CD14-positive monocyte (primary cell): ENCODE measurements around the gene SLC15A5. TPM values are rescaled to one million over a fixed set of nuclear protein-coding genes. Genes with fewer than 3 reads are reported as not detected.

Source experiments
- DNase-seq, 3 donors: peaks; one replicate each; pipeline ENCODE4 v3.0.0-alpha.2; 2011 to 2022
- H2AFZ ChIP-seq: 2 replicates; pipeline ENCODE4 v1.6.0; 2012; ENCODE audit warnings: mild to moderate bottlenecking, low read depth, low read length, inconsistent platforms; ENCODE audit not compliant: insufficient read depth, poor library complexity, severe bottlenecking
- H3K27ac ChIP-seq, 2 donors: 1 replicate in 1 of 2; 2 replicates in 1 of 2; pipeline ENCODE4 v1.5.1; 2012 to 2013; ENCODE audit warnings: low read length in 2 of 2, control low read depth in 1 of 2, inconsistent platforms in 1 of 2, low read depth in 1 of 2, mild to moderate bottlenecking in 1 of 2
- H3K27me3 ChIP-seq, 2 donors: one replicate each; pipeline versions ENCODE4 v1.6.0 to v1.6.1; 2011 to 2013; ENCODE audit warnings: low read length in 2 of 2; ENCODE audit not compliant: control insufficient read depth in 2 of 2, insufficient read depth in 2 of 2
- H3K36me3 ChIP-seq, 2 donors: replicated peaks in 1 of 2; 1 replicate in 1 of 2; 2 replicates in 1 of 2; pipeline versions ENCODE4 v1.5.1 to v1.6.1; 2012 to 2013; ENCODE audit warnings: low read length in 2 of 2, control low read depth in 1 of 2, inconsistent platforms in 1 of 2, mild to moderate bottlenecking in 1 of 2; ENCODE audit not compliant: insufficient read depth in 2 of 2, control insufficient read depth in 1 of 2
- H3K4me1 ChIP-seq, 2 donors: 1 replicate in 1 of 2; 2 replicates in 1 of 2; pipeline versions ENCODE4 v1.5.1 to v1.6.1; 2012 to 2013; ENCODE audit warnings: low read length in 2 of 2, control low read depth in 1 of 2, inconsistent platforms in 1 of 2, mild to moderate bottlenecking in 1 of 2, moderate library complexity in 1 of 2; ENCODE audit not compliant: insufficient read depth in 2 of 2, control insufficient read depth in 1 of 2
- H3K4me2 ChIP-seq: replicated peaks from 2 replicates; pipeline ENCODE3; 2012; ENCODE audit warnings: low read length, moderate library complexity, mild to moderate bottlenecking; ENCODE audit not compliant: poor library complexity, severe bottlenecking; ENCODE audit errors: extremely low read depth
- H3K4me3 ChIP-seq, 3 experiments: fragments of 200-600 bp in 1 of 3; sonication (generic) in 1 of 3; replicated peaks in 1 of 3; 1 replicate in 2 of 3; 2 replicates in 1 of 3; pipeline ENCODE4 v1.5.1; 2011 to 2013; ENCODE audit warnings: low read length in 3 of 3, mild to moderate bottlenecking in 3 of 3, control low read depth in 2 of 3, low read depth in 2 of 3, inconsistent platforms in 1 of 3, moderate library complexity in 1 of 3
- H3K79me2 ChIP-seq: 2 replicates; pipeline ENCODE4 v1.6.0; 2012; ENCODE audit warnings: mild to moderate bottlenecking, control low read depth, inconsistent platforms, low read length, moderate library complexity; ENCODE audit not compliant: insufficient read depth
- H3K9ac ChIP-seq: 2 replicates; pipeline ENCODE4 v1.6.0; 2017; ENCODE audit warnings: low read length, mild to moderate bottlenecking; ENCODE audit not compliant: insufficient read depth, poor library complexity, severe bottlenecking
- H3K9me3 ChIP-seq, 2 donors: replicated peaks in 1 of 2; 1 replicate in 1 of 2; 2 replicates in 1 of 2; pipeline versions ENCODE4 v1.5.1 to v1.6.1; 2012 to 2013; ENCODE audit warnings: low read length in 2 of 2, control low read depth in 1 of 2; ENCODE audit not compliant: control insufficient read depth in 1 of 2, insufficient read depth in 1 of 2
- H4K20me1 ChIP-seq: 2 replicates; pipeline ENCODE4 v1.6.0; 2012; ENCODE audit warnings: mild to moderate bottlenecking, low read length, control low read depth, moderate library complexity; ENCODE audit not compliant: insufficient read depth
- H3K27ac Mint-ChIP-seq, 7 donors: one replicate each; pipeline ENCODE4 v1.8.0; 2020; ENCODE audit warnings: mild to moderate bottlenecking in 7 of 7, mixed read lengths in 7 of 7, moderate library complexity in 6 of 7, inconsistent platforms in 2 of 7
- H3K27me3 Mint-ChIP-seq, 3 donors: one replicate each; pipeline ENCODE4 v1.8.0; 2021 to 2022; ENCODE audit warnings: low read depth in 3 of 3, mild to moderate bottlenecking in 3 of 3, mixed read lengths in 3 of 3, moderate library complexity in 3 of 3, inconsistent platforms in 1 of 3
- H3K36me3 Mint-ChIP-seq, 2 donors: one replicate each; pipeline ENCODE4 v1.8.0; 2020; ENCODE audit warnings: mixed read lengths in 2 of 2, inconsistent platforms in 1 of 2, mild to moderate bottlenecking in 1 of 2
- H3K4me1 Mint-ChIP-seq: one replicate; pipeline ENCODE4 v1.8.0; 2020; ENCODE audit warnings: mild to moderate bottlenecking, mixed read lengths
- H3K4me3 Mint-ChIP-seq, 2 donors: one replicate each; pipeline ENCODE4 v1.8.0; 2020; ENCODE audit warnings: mild to moderate bottlenecking in 2 of 2, mixed read lengths in 2 of 2, moderate library complexity in 1 of 2
- H3K9me3 Mint-ChIP-seq, 7 donors: one replicate each; pipeline ENCODE4 v1.8.0; 2020 to 2022; ENCODE audit warnings: mixed read lengths in 7 of 7, mild to moderate bottlenecking in 6 of 7, moderate library complexity in 6 of 7, inconsistent platforms in 2 of 7
- WGBS: methylation state at CpG from one replicate; pipeline ENCODE4 v1.1.5; 2013; ENCODE audit warnings: missing lambda C conversion rate; ENCODE audit not compliant: insufficient coverage; 5-methylcytosine and 5-hydroxymethylcytosine counted together
- intact Hi-C, 2 donors: fragments of 100-400 bp; cut with micrococcal nuclease; formaldehyde crosslinking; loops; one replicate each; pipeline versions ENCODE4 v1.15.0 to v1.15.1; 2023
- polyA plus RNA-seq, 3 donors: library from polyadenylated mRNA; depleted of rRNA in 1 of 3; unstranded in 2 of 3; stranded (reverse) in 1 of 3; fragments of 300-500 nt in 2 of 3; fragments of >200 nt in 1 of 3; fragmentation: Illumina TruSeq in 2 of 3; gene quantifications; 1 replicate in 2 of 3; 2 replicates in 1 of 3; pipeline ENCODE4 v1.2.3, GENCODE V29; 2012 to 2021
- TF ChIP-seq, protein P1 (sequence below): fragments of 200-600 bp; IDR thresholded peaks from one replicate; pipeline ENCODE4 v1.8.0; 2022; ENCODE audit warnings: antibody characterized with exemption, mild to moderate bottlenecking

The SLC15A5 gene
- polyA plus RNA-seq, 3 donors = not detected

- Mint-ChIP-seq H3K4me1 (no peaks in the 10 kb centered on the region), H3K4me3 (no peak overlapping the region), H3K36me3 (no peaks in the 10 kb centered on the region), H3K9me3 (peaks cover 0 to 9% (median 0%) of the 10 kb centered on the region in 7 donors), H3K27ac (no peak overlapping the region), H3K27me3 (peaks cover 0 to 2% (median 0%) of the 10 kb centered on the region in 3 donors)
- no peaks in the 10 kb centered on the region for H3K27me3 ChIP-seq
- H4K20me1 ChIP-seq = no peaks in the 10 kb centered on the region
- TF ChIP-seq, protein P1, sequence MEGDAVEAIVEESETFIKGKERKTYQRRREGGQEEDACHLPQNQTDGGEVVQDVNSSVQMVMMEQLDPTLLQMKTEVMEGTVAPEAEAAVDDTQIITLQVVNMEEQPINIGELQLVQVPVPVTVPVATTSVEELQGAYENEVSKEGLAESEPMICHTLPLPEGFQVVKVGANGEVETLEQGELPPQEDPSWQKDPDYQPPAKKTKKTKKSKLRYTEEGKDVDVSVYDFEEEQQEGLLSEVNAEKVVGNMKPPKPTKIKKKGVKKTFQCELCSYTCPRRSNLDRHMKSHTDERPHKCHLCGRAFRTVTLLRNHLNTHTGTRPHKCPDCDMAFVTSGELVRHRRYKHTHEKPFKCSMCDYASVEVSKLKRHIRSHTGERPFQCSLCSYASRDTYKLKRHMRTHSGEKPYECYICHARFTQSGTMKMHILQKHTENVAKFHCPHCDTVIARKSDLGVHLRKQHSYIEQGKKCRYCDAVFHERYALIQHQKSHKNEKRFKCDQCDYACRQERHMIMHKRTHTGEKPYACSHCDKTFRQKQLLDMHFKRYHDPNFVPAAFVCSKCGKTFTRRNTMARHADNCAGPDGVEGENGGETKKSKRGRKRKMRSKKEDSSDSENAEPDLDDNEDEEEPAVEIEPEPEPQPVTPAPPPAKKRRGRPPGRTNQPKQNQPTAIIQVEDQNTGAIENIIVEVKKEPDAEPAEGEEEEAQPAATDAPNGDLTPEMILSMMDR = no peak
- H3K79me2 ChIP-seq = no peaks in the 10 kb centered on the region
- H3K9me3 ChIP-seq = no peaks in the 10 kb centered on the region
- H3K4me1 ChIP-seq = no peaks in the 10 kb centered on the region
- H3K4me3 ChIP-seq = no peak overlapping the region
- H3K36me3 ChIP-seq = no peaks in the 10 kb centered on the region
- no peak overlapping the region for H3K9ac ChIP-seq
- intact Hi-C loops = no loop called here
- no peak for DNase-seq
- no peak overlapping the region for H3K4me2 ChIP-seq
- H2AFZ ChIP-seq = no peak overlapping the region
- H3K27ac ChIP-seq = no peak overlapping the region
- no CpG with 5 or more reads among the region's 2 CpGs for WGBS
Measured at GRCh38 chr12:16238661-16239060, 38.8 kb downstream of the SLC15A5 start.

DNA sequence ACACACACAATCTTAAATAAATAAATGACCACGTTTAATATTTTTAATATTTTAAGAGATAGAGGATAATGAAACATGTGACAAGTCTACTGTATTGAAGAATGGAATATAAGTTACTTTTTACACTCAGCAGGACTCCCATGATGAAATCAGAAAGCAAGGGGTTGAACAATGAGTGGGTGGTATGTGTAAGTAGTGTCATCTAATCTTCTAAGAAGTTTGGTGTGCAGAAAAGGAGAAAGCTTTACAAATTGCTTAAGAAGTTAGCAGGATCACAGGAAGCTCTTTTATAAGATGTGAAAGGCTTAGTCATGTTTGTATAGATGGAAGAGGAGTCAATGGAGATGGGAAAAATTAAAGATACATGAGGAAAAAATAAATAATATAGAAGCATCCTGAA, 47.8 kb downstream of the SLC15A5 start:
- H3K4me3 ChIP-seq = no peak overlapping the region
- intact Hi-C loops = no loop called here
- peaks cover 5 to 8% of the 10 kb centered on the region in 2 donors for H3K9me3 ChIP-seq
- H3K4me1 Mint-ChIP-seq = no peaks in the 10 kb centered on the region
- H3K4me1 ChIP-seq = no peaks in the 10 kb centered on the region
- no peak overlapping the region for H3K4me3 Mint-ChIP-seq
- H3K27me3 ChIP-seq = no peaks in the 10 kb centered on the region
- H3K79me2 ChIP-seq = no peaks in the 10 kb centered on the region
- no peak for DNase-seq
- TF ChIP-seq, protein P1 = no peak
- H3K27ac Mint-ChIP-seq = no peak overlapping the region
- H2AFZ ChIP-seq = no peak overlapping the region
- H3K9ac ChIP-seq = no peak overlapping the region
- no peaks in the 10 kb centered on the region for H3K36me3 ChIP-seq
- H3K27ac ChIP-seq = no peak overlapping the region
- no peaks in the 10 kb centered on the region for H3K36me3 Mint-ChIP-seq
- H4K20me1 ChIP-seq = no peaks in the 10 kb centered on the region
- no peaks in the 10 kb centered on the region for H3K27me3 Mint-ChIP-seq
- WGBS = no CpG with 5 or more reads among the region's 1 CpG
- H3K4me2 ChIP-seq = no peak overlapping the region
- H3K9me3 Mint-ChIP-seq = peaks cover 3 to 23% (median 7%) of the 10 kb centered on the region in 7 donors
